A673 (cell line): Measurements from ENCODE around the gene L3MBTL3.

Experiments used
- EZH2 ChIP-seq: fragments of 200-600 bp; sonication (generic); IDR thresholded peaks from 2 replicates; pipeline ENCODE4 v1.6.1; 2017; ENCODE audit warnings: borderline replicate concordance, low read depth, mild to moderate bottlenecking, mixed read lengths, antibody characterized with exemption, low read length; ENCODE audit not compliant: poor library complexity, severe bottlenecking
- TF ChIP-seq, protein P1 (sequence below): fragments of 300-800, 200-600 bp; sonication (generic); conservative IDR thresholded peaks from 2 replicates; pipeline ENCODE4 v1.5.1; 2017; ENCODE audit warnings: low read depth, mild to moderate bottlenecking, antibody characterized with exemption, low read length, moderate library complexity, mixed read lengths

DNA sequence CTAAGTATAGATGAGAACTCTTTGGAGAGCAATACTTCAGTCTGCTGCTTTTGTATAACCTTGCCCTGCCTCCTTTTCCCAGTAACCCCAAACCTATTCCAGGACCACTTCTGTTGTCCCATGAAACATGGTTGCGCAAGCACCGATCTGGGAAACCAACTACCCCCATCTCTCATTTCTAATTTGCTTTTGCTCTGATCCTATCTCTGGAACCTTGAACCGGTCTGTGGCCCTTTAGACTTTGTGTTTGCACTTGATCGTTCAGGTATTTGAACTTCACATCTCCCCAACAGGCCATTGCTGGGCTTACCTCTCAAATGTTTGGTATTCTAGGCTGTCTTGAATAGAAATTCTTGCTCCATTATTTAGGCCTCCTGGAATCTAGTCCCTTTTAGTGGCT lies 25.0 kb downstream of the L3MBTL3 start:
- TF ChIP-seq, protein P1, sequence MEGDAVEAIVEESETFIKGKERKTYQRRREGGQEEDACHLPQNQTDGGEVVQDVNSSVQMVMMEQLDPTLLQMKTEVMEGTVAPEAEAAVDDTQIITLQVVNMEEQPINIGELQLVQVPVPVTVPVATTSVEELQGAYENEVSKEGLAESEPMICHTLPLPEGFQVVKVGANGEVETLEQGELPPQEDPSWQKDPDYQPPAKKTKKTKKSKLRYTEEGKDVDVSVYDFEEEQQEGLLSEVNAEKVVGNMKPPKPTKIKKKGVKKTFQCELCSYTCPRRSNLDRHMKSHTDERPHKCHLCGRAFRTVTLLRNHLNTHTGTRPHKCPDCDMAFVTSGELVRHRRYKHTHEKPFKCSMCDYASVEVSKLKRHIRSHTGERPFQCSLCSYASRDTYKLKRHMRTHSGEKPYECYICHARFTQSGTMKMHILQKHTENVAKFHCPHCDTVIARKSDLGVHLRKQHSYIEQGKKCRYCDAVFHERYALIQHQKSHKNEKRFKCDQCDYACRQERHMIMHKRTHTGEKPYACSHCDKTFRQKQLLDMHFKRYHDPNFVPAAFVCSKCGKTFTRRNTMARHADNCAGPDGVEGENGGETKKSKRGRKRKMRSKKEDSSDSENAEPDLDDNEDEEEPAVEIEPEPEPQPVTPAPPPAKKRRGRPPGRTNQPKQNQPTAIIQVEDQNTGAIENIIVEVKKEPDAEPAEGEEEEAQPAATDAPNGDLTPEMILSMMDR = no peak
- no peak for TF ChIP-seq EZH2
